Activated T-cell treated with anti-CD3 and anti-CD28 coated beads, Interleukin-2, amount 50 U/mL, for 24 hours (primary cell): ENCODE results near the gene RAC3.

Source experiments
- DNase-seq: peaks from one replicate; pipeline ENCODE4 v3.0.0-alpha.2; 2020
- H3K27ac Mint-ChIP-seq: 2 replicates; pipeline ENCODE4 v1.8.0; 2020; ENCODE audit warnings: mild to moderate bottlenecking, mixed read lengths
- H3K27me3 Mint-ChIP-seq: 2 replicates; pipeline ENCODE4 v1.8.0; 2020; ENCODE audit warnings: mixed read lengths
- H3K36me3 Mint-ChIP-seq: 2 replicates; pipeline ENCODE4 v1.8.0; 2020; ENCODE audit warnings: low read depth, mixed read lengths
- H3K4me1 Mint-ChIP-seq: 2 replicates; pipeline ENCODE4 v1.8.0; 2020; ENCODE audit warnings: low read depth, mixed read lengths
- H3K4me3 Mint-ChIP-seq: 2 replicates; pipeline ENCODE4 v1.8.0; 2020; ENCODE audit warnings: mild to moderate bottlenecking, moderate library complexity, mixed read lengths
- H3K9me3 Mint-ChIP-seq: 2 replicates; pipeline ENCODE4 v1.8.0; 2020; ENCODE audit warnings: mixed read lengths

RAC3 gene

DNA sequence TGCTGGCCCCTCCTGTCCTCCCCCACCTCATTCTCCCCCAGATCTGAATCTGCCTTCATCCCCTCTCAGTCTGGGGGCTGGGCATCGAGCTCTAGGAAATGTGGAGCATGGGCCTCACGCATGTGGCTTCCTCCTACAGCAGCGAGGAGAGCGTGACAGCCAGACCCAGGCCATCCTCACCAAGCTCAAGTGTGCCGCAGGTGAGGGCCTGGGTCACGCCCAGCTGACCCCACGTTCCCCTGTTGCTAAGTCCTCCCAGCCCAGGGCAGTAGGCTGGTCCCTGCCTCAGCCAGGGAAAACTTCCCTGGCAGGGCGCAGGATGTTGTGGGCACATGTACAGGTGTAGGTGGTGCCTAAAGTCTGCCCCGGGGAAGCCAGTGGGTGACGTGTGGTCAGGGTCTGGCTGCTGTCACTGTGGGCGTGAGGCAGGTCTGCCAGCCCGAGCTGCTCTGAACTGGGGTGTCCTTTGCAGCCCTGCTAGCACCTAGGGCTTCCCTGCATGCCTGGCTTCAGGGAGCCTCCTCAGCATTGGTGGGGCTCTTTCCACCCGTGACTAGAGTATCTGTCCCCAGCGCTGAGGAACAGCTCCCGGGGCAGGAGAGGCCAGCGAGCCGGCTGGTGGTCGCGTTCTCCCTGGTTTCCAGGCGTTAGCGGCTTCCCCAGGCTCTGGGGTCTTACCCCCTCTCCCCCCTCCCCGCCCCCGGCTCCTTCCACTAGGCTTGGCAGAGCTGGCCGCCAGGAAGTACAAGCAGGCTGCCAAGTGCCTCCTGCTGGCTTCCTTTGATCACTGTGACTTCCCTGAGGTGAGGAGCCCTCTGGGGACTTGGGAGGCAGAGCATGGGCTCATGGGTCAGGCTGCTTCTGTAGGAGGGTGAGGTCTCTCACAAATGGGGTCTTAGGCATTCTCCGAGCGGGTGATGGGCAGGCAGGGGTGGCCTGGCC is 23.8 kb downstream of the RAC3 start:
- peaks cover 69% of the 10 kb centered on the region for H3K36me3 Mint-ChIP-seq
- no peaks in the 10 kb centered on the region for H3K27me3 Mint-ChIP-seq
- no peak overlapping the region for H3K4me3 Mint-ChIP-seq
- no peaks in the 10 kb centered on the region for H3K9me3 Mint-ChIP-seq
- no peak for DNase-seq
- H3K27ac Mint-ChIP-seq, result peak overlapping the region; percentile 47
- H3K4me1 Mint-ChIP-seq, result peaks cover 21% of the 10 kb centered on the region

DNA sequence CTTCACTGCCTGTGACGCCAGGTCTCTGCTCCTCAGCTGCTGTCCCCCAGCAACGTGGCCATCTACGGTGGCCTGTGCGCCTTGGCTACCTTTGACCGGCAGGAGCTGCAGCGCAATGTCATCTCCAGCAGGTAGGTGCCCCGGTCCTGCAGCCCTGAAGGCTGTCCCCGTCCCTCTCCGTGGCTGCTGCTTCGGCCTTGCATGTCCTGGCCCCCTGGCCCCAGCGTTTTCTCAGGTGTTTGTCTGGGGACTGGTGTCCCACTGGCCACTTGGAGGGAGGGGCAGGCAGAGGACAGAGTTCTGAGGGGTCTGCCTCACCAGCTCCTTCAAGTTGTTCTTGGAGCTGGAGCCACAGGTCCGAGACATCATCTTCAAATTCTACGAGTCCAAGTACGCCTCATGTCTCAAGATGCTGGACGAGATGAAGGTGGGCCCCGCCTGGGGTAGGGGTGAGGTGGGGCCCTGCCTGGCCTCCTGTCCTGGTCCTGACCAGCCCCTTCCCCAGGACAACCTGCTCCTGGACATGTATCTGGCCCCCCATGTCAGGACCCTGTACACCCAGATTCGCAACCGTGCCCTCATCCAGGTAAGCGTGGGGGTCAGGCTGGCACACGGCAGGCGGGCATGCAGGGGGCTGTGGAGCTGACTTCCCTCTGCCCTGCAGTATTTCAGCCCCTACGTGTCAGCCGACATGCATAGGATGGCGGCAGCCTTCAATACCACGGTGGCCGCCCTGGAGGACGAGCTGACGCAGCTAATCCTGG is 24.7 kb downstream of the RAC3 start:
- no peak for DNase-seq
- Mint-ChIP-seq H3K4me3 (no peak overlapping the region), H3K9me3 (no peaks in the 10 kb centered on the region), H3K27me3 (no peaks in the 10 kb centered on the region), H3K4me1 (peaks cover 15% of the 10 kb centered on the region), H3K36me3 (peaks cover 76% of the 10 kb centered on the region), H3K27ac (peak overlapping the region; percentile 47)

DNA sequence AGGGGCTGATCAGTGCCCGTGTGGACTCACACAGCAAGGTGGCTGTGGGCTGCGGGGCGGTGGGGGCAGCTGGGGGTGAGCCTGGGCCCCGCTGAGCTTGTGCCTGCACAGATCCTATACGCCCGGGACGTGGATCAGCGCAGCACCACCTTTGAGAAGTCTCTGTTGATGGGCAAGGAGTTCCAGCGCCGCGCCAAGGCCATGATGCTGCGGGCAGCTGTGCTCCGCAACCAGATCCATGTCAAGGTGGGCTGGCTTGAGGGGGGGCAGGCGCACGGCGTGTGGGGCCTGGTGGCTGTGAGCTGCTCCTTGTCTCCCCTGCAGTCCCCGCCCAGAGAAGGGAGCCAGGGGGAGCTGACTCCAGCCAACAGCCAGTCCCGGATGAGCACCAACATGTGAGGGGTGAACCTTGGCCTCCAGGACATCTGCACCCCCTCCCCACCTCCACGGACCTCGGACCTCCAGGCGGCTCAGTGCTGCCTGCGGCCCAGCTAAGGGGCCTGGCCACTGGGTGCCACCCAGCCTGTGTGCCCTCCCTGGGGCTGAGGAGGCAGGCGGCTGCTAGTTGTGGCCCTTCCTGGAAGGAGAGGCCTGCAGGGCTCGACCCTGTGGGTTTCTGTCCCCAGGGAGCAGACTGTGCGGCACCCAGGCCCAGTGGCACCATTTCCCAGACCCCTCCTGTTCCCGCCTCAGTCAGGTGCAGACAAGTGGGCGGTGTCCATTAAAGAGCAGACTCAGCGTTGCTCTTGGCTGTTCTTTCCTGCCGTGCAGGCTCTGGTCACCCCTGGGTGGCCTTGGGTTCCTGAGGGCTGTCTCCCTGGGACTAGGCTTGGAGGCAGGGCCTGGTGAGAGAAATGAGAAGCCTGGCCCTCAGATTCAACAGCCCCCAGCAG is 25.5 kb downstream of the RAC3 start:
- peaks cover 15% of the 10 kb centered on the region for H3K4me1 Mint-ChIP-seq
- DNase-seq, result no peak
- no peaks in the 10 kb centered on the region for H3K9me3 Mint-ChIP-seq
- no peak overlapping the region for H3K27ac Mint-ChIP-seq
- no peaks in the 10 kb centered on the region for H3K27me3 Mint-ChIP-seq
- H3K36me3 Mint-ChIP-seq, result peaks cover 83% of the 10 kb centered on the region
- H3K4me3 Mint-ChIP-seq, result no peak overlapping the region

DNA sequence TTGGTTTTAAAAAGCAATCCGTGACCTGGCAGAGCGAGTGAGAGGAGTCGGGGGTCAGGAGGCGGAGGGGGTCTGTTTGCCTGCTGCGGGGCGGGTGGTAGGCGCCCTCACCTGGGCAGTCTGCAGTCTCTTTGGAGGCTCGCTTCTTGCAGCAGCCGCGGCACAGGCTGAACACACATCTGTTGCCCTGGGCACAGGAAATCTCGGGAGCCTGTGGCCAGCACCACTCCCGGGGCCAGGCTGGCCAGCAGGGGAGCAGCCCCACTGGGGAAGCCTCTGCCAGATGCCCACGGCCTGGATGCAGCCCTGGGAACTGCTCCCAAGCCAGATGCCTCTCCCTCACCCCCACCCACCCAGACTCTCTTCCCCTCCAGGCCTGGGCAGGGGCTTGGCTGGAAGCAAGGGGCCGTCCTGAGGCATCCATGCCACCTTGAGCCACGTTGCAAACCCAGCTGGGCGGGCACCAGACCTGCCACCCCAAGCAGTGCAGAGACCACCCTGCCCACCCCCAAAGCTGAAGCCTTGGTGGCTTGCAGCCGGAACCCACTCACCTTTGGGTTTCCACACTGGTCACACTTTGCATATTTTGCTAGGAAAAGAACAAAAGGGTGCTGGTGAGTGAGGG is 26.9 kb downstream of the RAC3 start:
- DNase-seq, result no peak
- H3K4me1 Mint-ChIP-seq, result peaks cover 10% of the 10 kb centered on the region
- no peaks in the 10 kb centered on the region for H3K9me3 Mint-ChIP-seq
- peak overlapping the region; percentile 41 for H3K27ac Mint-ChIP-seq
- H3K27me3 Mint-ChIP-seq, result no peaks in the 10 kb centered on the region
- peaks cover 92% of the 10 kb centered on the region for H3K36me3 Mint-ChIP-seq
- no peak overlapping the region for H3K4me3 Mint-ChIP-seq

DNA sequence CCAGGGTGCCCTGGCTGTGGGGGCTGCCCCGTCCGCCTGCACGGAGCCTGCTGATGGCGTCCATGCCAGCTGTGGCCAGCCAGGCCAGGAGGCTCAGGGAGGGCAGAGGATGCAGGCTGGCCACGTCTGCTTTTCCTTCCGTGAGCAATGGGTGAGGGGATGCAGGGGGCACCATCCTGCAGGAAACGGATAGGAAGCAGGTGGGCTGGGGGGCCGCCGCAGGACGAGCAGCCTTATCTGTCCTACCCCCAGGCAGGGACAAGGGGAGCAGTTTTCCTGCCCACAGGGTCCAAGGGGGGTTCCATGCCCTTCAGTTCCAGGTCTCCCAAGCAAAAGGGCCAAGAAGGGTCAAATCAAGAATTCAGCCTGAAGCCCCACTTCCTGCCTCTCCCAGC is 27.4 kb downstream of the RAC3 start:
- Mint-ChIP-seq H3K36me3 (peaks cover 92% of the 10 kb centered on the region), H3K4me3 (no peak overlapping the region), H3K27ac (peak overlapping the region; percentile 8), H3K9me3 (no peaks in the 10 kb centered on the region), H3K4me1 (peaks cover 5% of the 10 kb centered on the region), H3K27me3 (no peaks in the 10 kb centered on the region)
- no peak for DNase-seq

DNA sequence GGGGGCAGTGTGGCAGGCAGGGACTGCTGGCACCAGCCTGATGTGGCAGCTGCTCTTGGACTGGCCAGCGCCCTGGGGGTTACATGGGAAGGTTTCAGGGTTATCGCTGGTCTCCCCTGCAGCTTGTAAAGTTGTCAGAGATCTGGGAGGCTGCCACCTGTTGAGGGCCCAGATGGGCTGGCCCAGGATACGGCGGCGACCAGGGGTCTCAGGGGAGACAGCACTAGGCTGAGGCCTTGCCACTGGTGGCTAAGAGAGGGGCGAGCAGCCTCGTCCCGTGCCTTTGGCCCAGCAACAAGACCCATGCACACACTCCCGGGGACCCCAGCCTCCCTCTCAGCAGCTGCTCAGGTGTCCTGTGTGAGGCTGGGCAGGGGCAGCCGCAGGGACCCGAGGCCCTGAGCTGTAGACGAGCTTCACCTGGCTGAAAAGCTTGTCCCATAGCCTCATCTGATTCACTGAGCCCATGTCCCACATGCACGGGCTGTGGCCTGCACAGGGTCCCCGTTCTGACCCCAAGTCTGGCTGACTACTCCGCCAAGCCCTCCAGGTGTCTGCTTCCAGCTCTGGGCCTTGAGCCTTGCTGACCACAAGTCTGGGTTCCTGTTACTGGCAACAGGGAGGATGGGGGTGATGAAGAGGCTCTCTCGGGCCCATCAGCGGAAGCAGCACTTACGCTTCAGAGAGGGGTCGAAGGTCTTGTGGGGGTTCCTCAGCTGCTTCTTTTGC is 28.0 kb downstream of the RAC3 start:
- DNase-seq, result no peak
- peaks cover 92% of the 10 kb centered on the region for H3K36me3 Mint-ChIP-seq
- peaks cover 11% of the 10 kb centered on the region for H3K4me1 Mint-ChIP-seq

DNA sequence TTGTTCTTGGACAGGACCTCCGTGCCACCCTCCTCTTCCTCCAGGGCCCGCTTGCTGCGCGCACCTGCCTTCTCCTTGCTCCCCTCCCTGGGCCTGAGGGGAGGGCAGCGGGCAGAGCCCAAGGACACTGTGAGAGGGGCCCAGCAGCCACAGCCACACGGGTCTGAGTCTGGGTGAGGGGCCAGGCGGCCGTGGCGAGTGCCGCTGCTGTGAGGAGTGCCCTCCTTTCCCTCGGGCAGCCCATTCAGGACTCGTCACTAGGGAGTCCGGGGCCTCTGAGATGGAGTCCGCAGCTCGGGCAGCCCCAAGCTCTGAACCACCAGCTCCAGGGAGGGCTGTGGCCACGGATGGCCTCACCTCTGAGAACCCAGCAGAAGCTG is 28.5 kb downstream of the RAC3 start:
- Mint-ChIP-seq H3K4me3 (no peak overlapping the region), H3K4me1 (peaks cover 9% of the 10 kb centered on the region), H3K27me3 (no peaks in the 10 kb centered on the region), H3K36me3 (peaks cover 89% of the 10 kb centered on the region), H3K27ac (peak overlapping the region; percentile 55), H3K9me3 (no peaks in the 10 kb centered on the region)
- no peak for DNase-seq

More for the DNA sequence above, 28.0 kb downstream of the RAC3 start:
- Mint-ChIP-seq H3K27ac (no peak overlapping the region), H3K9me3 (no peaks in the 10 kb centered on the region), H3K4me3 (no peak overlapping the region), H3K27me3 (no peaks in the 10 kb centered on the region)

DNA sequence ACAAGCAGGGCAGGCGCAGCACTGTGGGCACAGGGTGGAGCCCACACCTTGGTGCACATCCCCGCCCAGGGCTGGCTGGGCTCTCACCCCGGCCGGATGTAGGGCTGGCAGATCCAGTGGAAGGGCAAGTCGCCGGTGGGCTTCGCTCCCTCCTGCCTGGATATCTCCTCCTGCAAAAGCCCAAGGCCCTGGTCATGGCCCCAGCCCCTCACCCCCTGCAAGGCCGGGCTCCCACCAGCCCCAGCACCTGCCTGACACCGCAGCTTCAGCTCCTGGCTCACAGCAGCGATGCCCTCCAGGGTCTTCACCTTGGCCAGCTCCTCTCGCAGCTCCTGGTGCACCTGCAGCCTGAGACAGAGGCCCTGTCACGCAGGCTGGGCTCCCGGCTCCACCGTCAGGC is 29.1 kb downstream of the RAC3 start:
- Mint-ChIP-seq H3K36me3 (peaks cover 84% of the 10 kb centered on the region), H3K27ac (no peak overlapping the region), H3K4me1 (peaks cover 9% of the 10 kb centered on the region), H3K4me3 (no peak overlapping the region), H3K9me3 (no peaks in the 10 kb centered on the region), H3K27me3 (no peaks in the 10 kb centered on the region)
- no peak for DNase-seq

DNA sequence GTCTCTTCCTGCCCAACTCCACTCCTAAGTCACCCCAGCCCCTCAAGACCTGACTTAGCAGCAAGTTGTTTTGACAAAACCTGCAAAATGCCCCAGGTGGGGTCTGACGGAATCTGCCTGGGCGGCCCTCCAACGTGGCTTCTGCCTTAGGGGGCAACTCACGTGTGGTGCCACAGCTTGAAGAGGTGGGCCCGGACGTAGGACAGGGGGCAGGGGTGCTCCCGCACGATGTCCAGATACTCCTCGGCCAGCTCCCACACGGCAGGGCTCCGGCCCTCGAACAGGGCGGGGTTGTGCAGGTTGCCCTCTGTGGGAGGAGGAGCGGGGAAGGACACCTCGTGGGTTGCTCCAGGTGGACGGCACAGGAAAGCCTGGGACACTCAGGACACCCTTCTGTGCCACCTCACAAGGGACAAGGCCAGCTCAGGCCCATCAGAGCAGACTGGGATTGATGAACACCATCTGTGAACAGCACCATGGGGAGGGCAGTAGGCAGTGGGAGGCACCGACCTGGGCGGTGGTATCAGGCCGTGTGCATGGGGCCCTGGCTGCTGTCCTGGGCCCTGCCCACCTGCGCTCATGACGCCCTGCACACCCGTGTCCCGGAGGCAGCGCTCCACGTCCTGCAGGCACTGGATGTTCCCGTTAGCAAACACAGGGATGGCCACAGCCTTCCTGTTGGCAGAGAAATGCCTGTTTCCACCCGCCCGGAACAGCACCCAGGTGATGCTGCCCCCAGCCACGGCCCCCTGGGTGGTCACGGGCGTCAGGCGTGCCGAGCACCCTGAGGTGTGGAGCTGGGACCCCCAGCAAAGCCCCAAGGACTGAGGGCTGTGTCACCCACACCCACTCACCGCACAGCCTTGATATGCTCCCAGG is 29.8 kb downstream of the RAC3 start:
- H3K4me3 Mint-ChIP-seq, result no peak overlapping the region

DNA sequence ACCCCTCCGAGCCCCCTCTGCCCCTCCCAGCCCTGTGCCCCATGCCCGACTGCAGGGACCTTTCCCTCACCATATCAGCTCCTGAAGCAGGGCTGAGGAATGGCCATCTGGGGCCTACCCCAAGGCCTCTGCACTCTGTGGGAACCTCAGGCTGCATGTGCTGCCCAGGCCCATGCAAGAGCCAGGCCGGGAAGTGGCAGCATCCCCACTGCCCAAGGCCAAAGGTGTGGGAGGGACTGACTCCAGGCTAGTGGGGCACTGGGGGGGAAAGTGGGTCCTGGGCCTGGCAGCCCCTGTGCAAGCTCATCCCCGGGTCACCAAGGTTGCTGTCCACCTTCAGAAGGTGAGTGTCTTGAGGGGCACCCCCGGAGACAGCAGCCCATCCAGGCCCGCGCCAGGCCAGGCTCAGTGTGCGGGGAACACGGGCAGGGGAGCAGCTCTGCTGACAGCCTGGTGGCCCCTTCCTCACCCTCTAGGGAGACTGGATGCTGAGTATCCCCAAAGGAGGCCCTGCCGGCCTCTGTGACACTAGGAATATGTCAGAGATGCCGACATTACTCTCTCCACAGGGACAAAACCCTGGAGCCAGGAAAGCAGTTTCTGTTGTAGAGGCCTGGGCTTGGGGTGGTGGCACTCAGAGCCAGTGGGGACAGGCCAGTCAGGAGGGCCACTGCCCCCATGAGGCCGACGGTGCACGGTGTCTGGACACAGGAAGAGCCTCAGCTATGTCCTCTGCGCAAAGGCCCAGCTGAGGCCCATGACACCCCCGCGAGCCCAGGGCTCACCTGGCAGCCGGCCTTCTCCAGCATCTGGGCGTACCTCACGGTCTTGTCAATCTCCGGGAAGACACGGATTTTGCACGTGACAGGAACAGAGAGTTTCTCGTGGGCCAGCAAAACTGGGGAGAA is 30.9 kb downstream of the RAC3 start:
- Mint-ChIP-seq H3K36me3 (peaks cover 73% of the 10 kb centered on the region), H3K9me3 (no peaks in the 10 kb centered on the region), H3K27me3 (no peaks in the 10 kb centered on the region), H3K4me3 (no peak overlapping the region), H3K4me1 (peaks cover 15% of the 10 kb centered on the region), H3K27ac (peak overlapping the region; percentile 68)
- no peak for DNase-seq

More for the DNA sequence above, 29.8 kb downstream of the RAC3 start:
- Mint-ChIP-seq H3K36me3 (peaks cover 81% of the 10 kb centered on the region), H3K27ac (peak overlapping the region; percentile 61), H3K9me3 (no peaks in the 10 kb centered on the region), H3K27me3 (no peaks in the 10 kb centered on the region), H3K4me1 (peaks cover 12% of the 10 kb centered on the region)
- DNase-seq, result no peak

DNA sequence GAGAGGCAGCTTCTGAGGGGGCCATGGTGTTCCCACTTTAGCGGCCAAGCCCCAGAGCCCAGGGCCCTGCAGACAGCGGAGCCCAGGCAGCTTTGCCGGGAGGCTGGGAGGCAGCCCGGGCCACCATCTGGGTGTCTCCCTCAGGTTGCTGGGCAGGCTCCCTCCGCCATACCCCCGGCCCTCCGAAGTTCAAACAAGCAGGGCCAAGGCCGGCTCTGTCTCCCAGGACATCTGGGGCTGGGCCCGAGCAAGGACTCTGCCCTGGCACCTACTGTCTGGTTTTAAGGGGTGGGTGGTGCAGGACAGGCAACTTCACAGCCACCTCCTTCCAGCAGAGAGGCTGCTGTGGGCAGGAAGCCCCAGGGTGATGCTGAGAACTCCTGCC is 31.5 kb downstream of the RAC3 start:
- DNase-seq, result no peak
- Mint-ChIP-seq H3K27ac (peak overlapping the region; percentile 26), H3K4me1 (peaks cover 15% of the 10 kb centered on the region), H3K9me3 (no peaks in the 10 kb centered on the region), H3K36me3 (peaks cover 66% of the 10 kb centered on the region), H3K27me3 (no peaks in the 10 kb centered on the region), H3K4me3 (no peak overlapping the region)
